GM18507 (cell line): ENCODE data around the gene WBP2.
"Not testable (repeated sequence)": the region's sequence is repeated elsewhere in the genome, so short reads cannot be mapped to it uniquely, and the experiment has no call there.

Experiments
- DNase-seq: peaks from one replicate; pipeline ENCODE4 v3.0.0; 2011; ENCODE audit warnings: low read depth; ENCODE audit not compliant: insufficient read length; ENCODE audit errors: extremely low spot score
- FAIRE-seq: peaks from 2 replicates; lab custom pipeline; 2011; peaks lifted over from hg19 to GRCh38; lab: Jason Lieb, UNC

Gene WBP2

GRCh38 chr17:75870228-75870627, 15.1 kb upstream of the WBP2 start:
- not testable (repeated sequence) for FAIRE-seq

GRCh38 chr17:75869282-75870141, 14.4 kb upstream of the WBP2 start:
- DNase-seq: no peak
- FAIRE-seq: no peak

More at GRCh38 chr17:75870228-75870627, 15.1 kb upstream of the WBP2 start:
- not testable (repeated sequence) for DNase-seq

GRCh38 chr17:75868730-75869281, 13.7 kb upstream of the WBP2 start:
- FAIRE-seq, DNase-seq: not testable (repeated sequence)

GRCh38 chr17:75865404-75866188, 10.5 kb upstream of the WBP2 start:
- not testable (repeated sequence) for DNase-seq, FAIRE-seq

GRCh38 chr17:75864887-75865286, 9.8 kb upstream of the WBP2 start:
- DNase-seq, FAIRE-seq: not testable (repeated sequence)

GRCh38 chr17:75864448-75864871, 9.3 kb upstream of the WBP2 start:
- no peak for DNase-seq
- peak; percentile 87 for FAIRE-seq

- FAIRE-seq (no peak), DNase-seq (no peak)
These were observed 6.8 kb upstream of the WBP2 start for GRCh38 chr17:75861927-75862317.

GRCh38 chr17:75859358-75859757, 4.2 kb upstream of the WBP2 start:
- not testable (repeated sequence) for FAIRE-seq, DNase-seq

GRCh38 chr17:75856062-75856756, 1.1 kb upstream of the WBP2 start:
- no peak for DNase-seq
- no peak for FAIRE-seq

GRCh38 chr17:75854881-75855309, 240 bp downstream of the WBP2 start:
- FAIRE-seq (no peak), DNase-seq (no peak)

GRCh38 chr17:75854101-75854748, 910 bp downstream of the WBP2 start:
- DNase-seq (no peak), FAIRE-seq (no peak)

GRCh38 chr17:75853433-75853832, 1.7 kb downstream of the WBP2 start:
- no peak for FAIRE-seq
- no peak for DNase-seq

- FAIRE-seq, DNase-seq: not testable (repeated sequence)
These were observed 3.5 kb downstream of the WBP2 start for GRCh38 chr17:75851693-75851991.

GRCh38 chr17:75850928-75851692, 4.0 kb downstream of the WBP2 start:
- FAIRE-seq (no peak), DNase-seq (no peak)

- FAIRE-seq: no peak
- DNase-seq: no peak
These were observed 5.4 kb downstream of the WBP2 start for GRCh38 chr17:75849724-75850123.

- no peak for FAIRE-seq
These were observed 5.9 kb downstream of the WBP2 start for GRCh38 chr17:75849279-75849646.

GRCh38 chr17:75848523-75849278, 6.4 kb downstream of the WBP2 start:
- DNase-seq: no peak
- peak; percentile 69 for FAIRE-seq

More at GRCh38 chr17:75849279-75849646, 5.9 kb downstream of the WBP2 start:
- no peak for DNase-seq
